ENCODE data around the gene ARHGEF40.
"Not testable (repeated sequence)": the region's sequence is repeated elsewhere in the genome, so short reads cannot be mapped to it uniquely, and the experiment has no call there.

The ARHGEF40 gene

DNA sequence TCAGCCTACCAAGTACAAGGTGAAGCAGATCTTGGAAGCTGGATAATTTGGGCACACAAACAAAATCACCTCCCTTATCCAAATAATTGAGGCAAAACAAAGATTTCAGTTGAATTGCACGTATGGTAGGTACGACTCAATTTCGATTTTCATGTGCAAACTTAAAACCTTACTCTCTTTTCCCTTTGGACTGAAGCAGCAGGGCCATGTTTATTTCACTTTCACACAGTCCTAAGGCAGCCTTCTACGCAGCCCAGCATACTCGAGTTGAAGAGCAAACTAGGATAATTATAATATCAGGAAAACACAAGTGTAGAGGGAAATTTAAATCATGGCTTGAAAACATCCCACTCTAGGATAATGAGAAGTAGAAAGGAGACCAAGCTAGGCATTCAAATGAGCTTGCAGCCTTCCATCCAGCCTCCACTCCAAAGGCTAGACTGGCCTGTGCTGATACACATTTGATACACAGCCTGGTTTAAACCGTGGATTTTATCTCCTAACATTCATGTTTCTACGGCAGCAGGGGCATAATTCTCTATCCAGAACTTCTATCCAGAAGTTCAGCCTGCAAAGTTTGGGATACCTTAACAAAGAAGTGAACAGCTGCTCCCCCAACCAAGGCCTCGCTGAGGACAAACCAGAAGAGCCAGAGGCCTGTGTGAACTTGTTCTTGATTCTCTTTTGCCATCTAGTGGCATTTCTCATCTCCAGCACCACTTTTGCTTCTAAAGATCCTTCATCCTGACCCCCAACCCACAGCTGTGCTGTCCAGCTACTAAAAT, 30.3 kb upstream of the ARHGEF40 start:
- peak; percentile 65 for DNase-seq (ENCODE audit: low read depth)

DNA sequence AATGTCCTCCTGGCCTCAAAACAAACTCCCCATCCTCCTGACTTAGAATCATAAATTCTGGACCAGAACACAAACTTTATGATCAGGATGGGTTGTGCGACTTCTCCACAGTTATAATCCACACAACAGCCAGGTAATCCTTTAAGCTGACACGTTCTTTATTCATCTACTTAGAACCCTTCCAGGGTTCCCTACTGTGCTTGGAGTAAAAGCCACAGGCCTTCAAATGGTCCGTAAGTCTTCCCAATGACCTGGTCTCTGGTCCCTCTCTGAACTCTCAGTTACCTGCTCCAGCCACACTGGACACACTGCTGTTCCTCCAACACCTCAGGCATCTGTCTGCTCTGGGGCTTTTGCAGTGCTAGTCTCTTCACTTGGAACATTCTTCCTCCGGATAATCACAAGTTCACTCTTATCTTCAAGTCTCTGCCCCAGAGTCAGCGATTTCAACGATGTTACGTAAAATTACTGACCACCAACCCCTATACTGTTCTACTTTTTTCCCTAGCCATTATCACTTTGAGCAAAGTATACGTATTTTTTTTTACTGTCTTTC, 29.7 kb upstream of the ARHGEF40 start:
- no peak for DNase-seq (ENCODE audit: low read depth)

DNA sequence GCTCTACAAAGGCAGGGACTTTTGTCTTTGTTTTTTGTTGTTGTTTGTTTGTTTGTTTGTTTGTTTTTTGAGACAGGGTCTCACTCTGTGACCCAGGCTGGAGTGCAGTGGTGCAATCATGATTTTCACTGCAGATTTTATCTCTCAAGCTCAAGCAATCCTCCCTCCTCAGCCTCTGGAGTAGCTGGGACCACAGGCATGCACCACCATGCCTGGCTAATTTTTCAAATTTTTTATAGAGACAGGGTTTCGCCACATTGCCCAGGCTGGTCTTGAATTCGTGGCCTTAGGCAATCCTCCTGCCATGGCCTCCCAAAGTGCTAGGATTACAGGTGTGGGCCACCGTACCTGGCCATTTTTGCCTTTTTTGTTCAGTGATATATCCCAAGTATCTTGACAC, 29.2 kb upstream of the ARHGEF40 start:
- not testable (repeated sequence) for DNase-seq (ENCODE audit: low read depth)

DNA sequence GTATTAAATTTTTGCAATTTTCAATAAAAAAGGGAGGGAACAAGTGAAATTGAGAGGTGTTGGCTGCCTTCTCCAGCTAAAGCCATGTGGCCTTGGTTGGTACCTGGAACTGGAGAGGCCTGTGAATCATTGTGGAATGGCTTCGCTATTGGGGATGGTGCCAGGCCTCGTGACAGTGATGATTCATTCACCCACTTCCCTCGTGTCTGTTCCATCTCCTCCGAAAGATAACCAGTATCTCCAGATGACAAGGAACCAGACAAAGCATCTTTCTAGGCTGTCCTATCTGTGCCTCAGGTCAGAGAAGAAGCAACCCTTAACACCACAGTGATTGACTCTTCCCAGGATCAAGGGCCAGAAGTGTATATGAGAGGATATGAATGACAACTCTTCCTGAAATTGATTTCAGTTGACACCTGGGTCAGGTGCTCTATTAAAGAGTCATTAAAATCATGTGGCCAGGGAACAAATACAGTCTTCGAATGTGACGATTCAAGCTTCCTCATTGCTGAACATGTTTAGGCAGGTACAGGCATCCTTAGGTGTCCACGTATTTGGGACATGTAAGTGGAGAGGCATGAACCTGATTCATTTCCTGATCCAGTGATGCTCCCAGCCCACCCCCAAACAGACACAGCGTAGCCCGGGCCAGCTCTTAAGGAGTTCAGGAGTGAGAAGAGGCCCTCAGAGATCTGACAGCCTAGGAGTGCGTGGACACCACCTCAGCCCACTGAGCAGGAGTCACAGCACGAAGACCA, 28.2 kb upstream of the ARHGEF40 start, which contains the start of gene RNASE7:
Gene RNASE7 (plus strand): TSS at position 687 of the 758 bp plus-strand sequence. CDS start 631 bp downstream, outside the sequence.
- peak; percentile 63 for DNase-seq (ENCODE audit: low read depth)

DNA sequence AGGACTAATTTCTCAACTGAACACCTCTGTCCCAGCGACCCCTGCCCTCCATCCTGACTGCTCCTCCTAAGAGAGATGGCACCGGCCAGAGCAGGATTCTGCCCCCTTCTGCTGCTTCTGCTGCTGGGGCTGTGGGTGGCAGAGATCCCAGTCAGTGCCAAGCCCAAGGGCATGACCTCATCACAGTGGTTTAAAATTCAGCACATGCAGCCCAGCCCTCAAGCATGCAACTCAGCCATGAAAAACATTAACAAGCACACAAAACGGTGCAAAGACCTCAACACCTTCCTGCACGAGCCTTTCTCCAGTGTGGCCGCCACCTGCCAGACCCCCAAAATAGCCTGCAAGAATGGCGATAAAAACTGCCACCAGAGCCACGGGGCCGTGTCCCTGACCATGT, 27.2 kb upstream of the ARHGEF40 start:
- no peak for DNase-seq (ENCODE audit: low read depth)

DNA sequence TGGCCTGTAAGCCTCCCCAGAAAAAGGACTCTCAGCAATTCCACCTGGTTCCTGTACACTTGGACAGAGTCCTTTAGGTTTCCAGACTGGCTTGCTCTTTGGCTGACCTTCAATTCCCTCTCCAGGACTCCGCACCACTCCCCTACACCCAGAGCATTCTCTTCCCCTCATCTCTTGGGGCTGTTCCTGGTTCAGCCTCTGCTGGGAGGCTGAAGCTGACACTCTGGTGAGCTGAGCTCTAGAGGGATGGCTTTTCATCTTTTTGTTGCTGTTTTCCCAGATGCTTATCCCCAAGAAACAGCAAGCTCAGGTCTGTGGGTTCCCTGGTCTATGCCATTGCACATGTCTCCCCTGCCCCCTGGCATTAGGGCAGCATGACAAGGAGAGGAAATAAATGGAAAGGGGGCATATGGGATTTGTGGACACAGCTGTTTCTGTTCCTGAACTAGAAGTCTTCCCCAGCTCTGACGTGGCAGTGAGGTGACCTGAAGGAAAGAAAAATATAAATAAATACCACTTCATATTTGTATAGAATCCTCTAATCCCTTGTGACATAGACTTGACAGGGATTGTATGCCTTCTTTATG, 26.6 kb upstream of the ARHGEF40 start:
- no peak for DNase-seq (ENCODE audit: low read depth)

DNA sequence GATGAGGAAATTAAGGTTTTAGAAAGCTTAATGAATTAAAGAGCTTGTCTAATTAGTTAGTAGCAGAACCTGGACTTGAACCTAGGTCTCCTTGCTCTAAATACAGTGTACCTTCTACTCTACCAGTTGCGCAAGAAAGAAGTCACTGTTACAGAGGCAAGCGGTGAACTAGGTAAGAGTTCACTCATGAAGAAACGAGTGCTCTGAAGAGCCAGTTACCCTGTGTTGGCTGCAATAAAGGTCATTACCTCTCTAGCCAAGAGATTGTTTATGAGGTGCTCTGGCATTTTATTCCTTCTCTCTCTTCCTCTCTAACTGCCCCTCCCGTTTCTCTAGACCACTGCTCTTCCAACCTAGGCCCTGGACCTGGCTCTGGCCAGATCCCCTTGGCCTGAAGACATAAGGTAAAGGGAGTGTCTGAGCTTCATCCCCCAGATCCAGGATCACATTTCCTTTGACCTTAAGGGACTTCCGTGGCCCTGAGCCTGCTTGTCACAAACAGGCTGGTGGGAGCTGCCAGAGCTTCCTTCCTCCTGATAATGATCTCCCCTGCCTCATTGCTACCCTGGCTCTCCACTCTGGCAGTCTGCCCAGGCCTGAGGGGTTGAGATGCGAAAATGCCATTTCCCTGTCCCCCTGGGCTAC, 26.0 kb upstream of the ARHGEF40 start:
- no peak for DNase-seq (ENCODE audit: low read depth)

DNA sequence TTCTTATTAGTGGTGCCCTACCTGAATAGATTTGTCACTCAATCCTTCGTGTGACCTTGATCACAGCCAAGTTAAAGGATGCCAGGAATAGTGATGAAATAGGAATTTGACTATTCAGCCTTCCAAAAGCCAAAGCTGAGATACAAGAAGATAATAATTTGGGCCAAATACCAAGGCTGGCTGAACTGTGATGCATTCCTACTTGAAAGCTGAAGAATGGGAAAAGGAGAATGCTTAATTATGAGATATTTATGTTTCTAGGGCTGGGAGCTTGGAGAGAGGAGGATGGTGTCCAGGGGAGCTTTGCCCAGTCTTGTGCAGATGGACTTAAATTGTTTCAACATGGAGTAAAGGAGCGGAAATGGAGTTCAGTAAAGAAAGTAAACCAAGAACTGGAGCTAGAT, 22.7 kb upstream of the ARHGEF40 start:
- DNase-seq (ENCODE audit: low read depth), result no peak

DNA sequence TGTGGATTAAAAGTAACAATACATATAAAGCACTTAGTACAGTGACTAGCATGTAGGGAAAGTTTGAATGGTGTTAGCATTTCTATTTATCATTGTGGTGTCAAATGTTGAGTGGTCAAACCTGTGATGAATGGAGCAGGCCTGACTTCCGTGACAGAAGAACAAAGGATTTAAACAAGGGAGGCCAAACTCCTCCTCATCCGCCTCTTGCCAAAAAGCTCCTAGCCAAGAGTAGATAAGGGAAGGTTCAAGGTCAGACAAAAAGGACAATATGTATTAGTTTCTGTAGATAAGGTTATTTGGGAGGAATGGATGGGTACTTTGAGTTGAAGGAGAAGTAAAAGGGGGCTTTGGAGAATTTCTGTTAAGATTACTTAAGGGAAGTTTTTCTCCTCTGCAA, 21.5 kb upstream of the ARHGEF40 start:
- no peak for DNase-seq (ENCODE audit: low read depth)

DNA sequence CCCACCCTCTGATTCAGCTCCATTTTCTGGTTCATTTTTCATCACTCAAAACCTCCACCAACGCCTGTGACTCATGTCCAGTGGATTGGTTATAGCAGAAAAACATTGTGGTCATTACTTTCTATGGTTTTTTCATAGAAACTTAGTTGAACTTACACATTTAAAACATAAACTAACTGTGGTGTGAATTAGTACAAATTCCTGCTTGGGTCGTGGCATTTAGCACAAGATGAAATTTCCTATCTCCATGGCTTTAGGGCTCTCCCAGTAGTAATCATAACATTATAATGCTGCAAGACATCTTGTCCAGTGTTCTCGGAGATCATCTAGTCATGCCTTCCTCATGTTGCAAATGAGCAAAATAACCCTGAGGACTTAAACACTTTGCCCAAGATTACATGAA, 20.8 kb upstream of the ARHGEF40 start:
- peak; percentile 59 for DNase-seq (ENCODE audit: low read depth)

DNA sequence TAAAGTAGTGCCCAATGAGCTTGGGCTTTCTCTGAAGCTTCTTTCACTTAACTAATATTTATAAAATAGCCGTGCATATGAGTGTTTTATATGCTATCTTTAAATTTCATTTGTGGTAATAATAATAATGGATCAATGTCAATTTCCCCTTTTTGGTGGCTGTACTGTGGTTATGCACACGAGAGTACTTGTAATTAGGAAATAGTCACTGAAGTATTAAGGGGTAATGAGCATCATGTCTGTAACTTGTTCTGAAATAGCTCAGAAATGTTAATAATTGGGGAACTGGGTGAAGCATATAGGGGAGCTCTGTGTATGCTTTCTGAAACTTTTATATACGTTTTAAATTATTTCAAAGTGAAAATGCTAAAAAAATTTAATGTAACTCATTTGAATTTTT, 19.5 kb upstream of the ARHGEF40 start:
- DNase-seq (ENCODE audit: low read depth), result no peak

DNA sequence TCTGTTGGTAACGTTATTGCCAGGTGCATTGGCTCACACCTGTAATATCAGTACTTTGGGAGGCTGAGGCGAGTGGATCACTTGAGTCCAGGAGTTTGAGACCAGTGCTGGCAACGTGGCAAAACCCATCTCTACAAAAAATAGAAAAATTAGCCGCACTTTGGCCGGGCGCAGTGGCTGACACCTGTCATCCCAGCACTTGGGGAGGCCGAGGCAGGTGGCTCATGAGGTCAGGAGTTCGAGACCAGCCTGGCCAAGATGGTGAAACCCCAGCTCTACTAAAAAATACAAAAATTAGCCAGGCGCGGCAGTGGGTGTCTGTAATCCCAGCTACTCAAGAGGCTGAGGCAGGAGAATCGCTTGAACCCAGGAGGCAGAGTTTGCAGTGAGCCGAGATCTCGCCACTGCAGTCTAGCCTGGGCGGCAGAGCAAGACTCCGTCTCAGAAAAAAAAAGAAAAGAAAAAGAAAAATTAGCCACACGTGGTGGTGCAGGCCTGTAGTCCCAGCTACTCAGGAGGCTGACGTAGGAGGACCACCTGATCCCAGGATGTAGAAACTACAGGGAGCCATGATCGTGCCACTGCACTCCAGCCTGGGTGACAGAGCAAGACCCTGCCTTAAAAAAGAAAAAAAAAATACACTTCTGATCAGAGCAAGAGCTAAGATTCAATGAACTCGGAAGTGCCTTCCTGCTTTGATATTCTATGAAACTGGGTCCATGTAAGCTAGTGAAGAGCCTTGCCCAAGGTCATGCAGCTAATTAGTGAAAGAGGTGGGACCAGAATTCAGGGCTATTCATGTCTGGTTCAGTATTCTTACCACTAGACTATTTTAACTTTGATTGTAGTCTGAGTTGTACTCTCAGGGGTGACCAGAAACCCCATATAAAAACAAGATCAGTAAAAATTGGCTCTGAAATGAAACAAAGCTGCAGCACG, 16.7 kb upstream of the ARHGEF40 start:
- DNase-seq (ENCODE audit: low read depth), result no peak

DNA sequence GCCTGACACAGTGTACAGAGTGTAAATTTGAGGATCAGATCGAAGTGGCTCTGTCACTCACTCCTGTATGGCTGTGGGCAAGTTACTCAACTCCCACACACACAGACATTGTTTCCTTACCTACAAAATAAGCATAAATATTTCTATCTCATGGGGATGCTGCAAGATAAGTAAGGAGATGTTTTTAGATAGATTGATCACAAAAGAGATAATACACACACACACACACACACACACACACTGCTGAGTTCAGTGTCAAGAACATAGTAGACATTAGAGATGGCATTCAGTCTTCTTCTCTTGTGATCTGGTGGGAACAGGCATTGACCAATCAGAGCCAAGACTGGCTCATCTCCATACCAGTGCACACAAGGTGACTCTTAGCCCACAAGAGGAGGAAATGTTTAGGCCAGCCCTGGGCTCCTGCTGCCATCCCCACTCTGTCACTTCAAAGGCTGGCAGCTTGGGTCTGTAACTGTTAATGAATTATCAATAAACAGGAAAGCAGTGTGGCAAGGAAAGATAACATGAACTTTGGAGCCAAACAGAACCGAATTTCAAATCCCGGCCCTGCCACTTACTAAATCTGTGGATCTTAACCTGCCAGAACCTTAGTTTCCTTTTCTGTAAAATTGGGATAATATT, 15.9 kb upstream of the ARHGEF40 start:
- no peak for DNase-seq (ENCODE audit: low read depth)

DNA sequence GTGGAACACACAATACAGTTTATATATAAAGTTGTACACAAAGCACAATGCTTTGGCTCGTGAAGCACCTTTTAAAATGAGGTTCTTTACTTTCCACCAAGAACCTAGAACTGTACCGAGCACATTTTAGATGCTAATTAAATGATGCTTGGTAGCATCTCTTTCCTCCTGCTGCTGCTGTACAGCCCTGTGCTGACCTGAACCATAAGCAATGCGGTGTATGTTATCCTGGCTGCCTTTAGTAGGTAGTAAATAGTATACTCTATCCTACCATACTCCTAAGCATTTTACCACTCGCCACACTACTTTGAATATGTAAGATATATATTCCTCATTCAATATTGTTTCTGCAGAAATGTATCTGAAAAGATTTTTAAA, 15.3 kb upstream of the ARHGEF40 start:
- DNase-seq (ENCODE audit: low read depth), result no peak

DNA sequence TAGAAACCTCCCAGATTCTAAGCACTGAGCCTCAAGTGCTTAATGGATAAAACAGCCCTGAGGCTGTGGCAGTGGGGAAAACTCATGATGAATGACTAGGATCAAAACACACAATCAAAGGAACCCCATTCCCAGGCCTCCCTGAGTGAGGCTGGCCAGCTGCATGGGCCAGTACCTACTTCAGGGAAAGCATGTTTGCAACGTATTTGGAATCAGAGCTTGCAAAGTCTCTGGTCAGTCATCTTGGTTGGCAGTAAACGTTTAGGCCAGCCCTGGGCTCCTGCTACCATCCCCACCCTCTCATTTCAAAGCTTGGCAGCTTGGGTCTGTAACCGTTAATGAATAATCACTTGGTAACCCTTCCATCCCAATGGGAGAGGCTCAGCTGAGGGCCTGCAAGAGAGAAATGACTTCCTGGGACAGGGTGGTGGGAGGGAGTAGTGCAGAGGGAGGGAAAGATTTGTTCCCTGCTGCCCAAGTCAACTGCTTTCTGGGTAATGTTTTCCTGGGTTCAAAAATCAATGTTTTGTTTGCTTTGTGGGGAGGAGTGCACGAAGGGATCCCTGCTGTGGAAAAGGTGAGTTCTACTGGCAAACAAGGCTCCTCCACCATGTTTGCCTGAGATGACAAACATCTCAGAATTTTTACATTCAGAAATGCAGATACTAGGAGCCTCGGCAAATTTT, 14.5 kb upstream of the ARHGEF40 start:
- DNase-seq (ENCODE audit: low read depth), result no peak

DNA sequence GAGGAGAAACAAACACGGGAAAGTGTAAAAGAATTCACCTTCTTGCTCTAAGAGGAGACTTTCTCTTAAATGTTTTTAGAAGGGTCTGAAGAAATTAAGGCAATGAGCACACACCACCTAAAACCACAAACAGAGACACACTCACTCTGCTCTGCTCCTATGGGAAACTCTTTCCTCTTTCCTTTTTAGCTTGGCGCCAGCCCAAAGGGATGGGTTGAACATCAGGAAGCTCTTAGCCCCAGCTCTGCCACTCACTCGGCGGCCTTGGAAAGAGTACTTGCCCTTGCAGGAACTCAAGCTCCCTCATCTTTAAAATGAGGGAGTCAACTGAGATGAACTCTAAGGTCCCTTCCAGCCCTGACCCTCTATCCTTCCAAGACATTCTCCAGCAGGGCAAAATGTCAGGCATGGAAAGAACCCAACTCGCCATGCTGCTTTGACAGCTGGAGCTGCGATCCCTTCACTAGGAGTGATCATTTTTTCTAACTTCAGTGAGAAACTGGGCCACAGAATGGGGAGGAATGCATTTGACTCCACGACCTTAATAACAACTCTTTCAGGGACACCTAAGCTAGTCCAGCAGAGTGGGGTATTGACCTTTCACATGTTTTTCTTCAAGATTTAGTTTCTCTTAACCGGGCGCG, 13.5 kb upstream of the ARHGEF40 start:
- no peak for DNase-seq (ENCODE audit: low read depth)

DNA sequence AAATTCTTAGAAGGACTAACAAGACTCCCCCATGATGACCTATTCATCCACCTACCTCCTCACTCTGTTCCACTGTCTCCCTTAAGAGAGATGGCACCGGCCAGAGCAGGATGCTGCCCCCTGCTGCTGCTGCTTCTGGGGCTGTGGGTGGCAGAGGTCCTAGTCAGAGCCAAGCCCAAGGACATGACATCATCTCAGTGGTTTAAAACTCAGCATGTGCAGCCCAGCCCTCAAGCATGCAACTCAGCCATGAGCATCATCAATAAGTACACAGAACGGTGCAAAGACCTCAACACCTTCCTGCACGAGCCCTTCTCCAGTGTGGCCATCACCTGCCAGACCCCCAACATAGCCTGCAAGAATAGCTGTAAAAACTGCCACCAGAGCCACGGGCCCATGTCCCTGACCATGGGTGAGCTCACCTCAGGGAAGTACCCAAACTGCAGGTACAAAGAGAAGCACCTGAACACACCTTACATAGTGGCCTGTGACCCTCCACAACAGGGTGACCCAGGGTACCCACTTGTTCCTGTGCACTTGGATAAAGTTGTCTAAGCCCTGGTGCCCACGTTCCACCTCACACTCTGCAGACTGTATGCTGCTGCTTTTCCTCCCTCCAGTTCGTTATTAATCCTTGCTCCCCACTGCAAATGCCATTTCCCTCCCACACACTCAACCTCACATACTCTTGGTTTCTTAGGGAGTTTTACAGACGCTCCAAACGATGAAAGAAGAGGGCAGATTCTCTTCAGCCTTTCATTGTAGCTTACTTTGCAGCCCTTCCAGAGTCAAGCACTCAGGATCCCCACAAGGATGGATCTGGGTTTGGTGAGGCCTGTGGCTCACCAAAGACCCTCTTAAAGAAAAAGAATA, 12.1 kb upstream of the ARHGEF40 start, which contains the start of gene RNASE8:
Gene RNASE8 (plus strand): TSS at position 20 of the 873 bp plus-strand sequence. CDS start 71 bp downstream, at position 91.
- peak; percentile 16 for DNase-seq (ENCODE audit: low read depth)

DNA sequence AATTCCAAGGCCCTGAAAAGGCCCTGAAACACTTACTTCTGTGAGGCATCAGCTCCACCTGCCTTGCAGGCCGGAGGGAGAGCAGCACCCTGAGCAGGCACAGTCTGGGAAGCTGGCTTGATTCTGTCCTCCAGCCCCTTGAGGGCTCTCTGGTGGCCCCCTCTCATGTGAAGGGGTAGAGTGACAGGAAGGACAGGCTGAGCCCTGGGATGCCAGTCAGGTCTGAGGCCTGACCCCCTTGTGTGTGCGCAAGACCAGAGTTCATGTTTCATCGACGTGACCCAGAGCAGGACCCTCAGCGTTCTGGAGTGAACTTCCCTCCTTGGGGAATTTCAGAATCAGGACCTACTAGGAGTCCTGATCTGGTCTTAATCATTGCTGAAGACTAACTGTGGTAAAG, 11.2 kb upstream of the ARHGEF40 start:
- no peak for DNase-seq (ENCODE audit: low read depth)
